SU-DHL-6 (cell line): Measurements from ENCODE around the gene PRR12.

Source experiments
- CTCF ChIP-seq: fragments of 200-600 bp; sonication (generic); IDR thresholded peaks from one replicate; pipeline ENCODE4 v1.5.1; 2017; ENCODE audit warnings: antibody characterized with exemption, mild to moderate bottlenecking, low read length, moderate library complexity; ENCODE audit not compliant: insufficient read depth, poor library complexity, severe bottlenecking
- EZH2phosphoT487 ChIP-seq: fragments of 200-600 bp; sonication (generic), shearing (Covaris generic); conservative IDR thresholded peaks from 2 replicates; pipeline ENCODE4 v1.6.1; 2018; ENCODE audit warnings: mild to moderate bottlenecking, antibody characterized with exemption, low read length, moderate library complexity, mixed read lengths

GRCh38 chr19:49616945-49617344 is 26.0 kb downstream of the PRR12 start:
- TF ChIP-seq CTCF = no peak
- no peak for TF ChIP-seq EZH2phosphoT487
